OCI-LY3 (cell line): Measurements from ENCODE around the gene FNIP2.

Source experiments
- CTCF ChIP-seq: fragments of 200-600, 300-600 bp; sonication (generic); IDR thresholded peaks from 2 replicates; pipeline ENCODE4 v1.5.1; 2014; ENCODE audit warnings: antibody characterized with exemption, low read length, low read depth
- EZH2phosphoT487 ChIP-seq: fragments of 200-600 bp; shearing (Covaris generic); IDR thresholded peaks from 2 replicates; pipeline ENCODE4 v1.6.1; 2018; ENCODE audit warnings: antibody characterized with exemption, mixed run types, low read depth

- TF ChIP-seq CTCF (no peak), EZH2phosphoT487 (no peak)
Observed at GRCh38 chr4:158805635-158806471, 37.0 kb downstream of the FNIP2 start.
